Measurements from ENCODE around the gene TEDDM1.

GRCh38 chr1:182383037-182383661, 17.3 kb downstream of the TEDDM1 start:
- TF ChIP-seq POLR2A (IDR thresholded peaks at IDR 0.05) (no peak), CTCF (IDR thresholded peaks at IDR 0.05) (no peak)

Measured in thyroid gland (tissue), 4 donors.